A673 (cell line): ENCODE results near the gene SLC15A1.

Experiments
- EZH2 ChIP-seq: fragments of 200-600 bp; sonication (generic); IDR thresholded peaks from 2 replicates; pipeline ENCODE4 v1.6.1; 2017; ENCODE audit warnings: borderline replicate concordance, low read depth, mild to moderate bottlenecking, mixed read lengths, antibody characterized with exemption, low read length; ENCODE audit not compliant: poor library complexity, severe bottlenecking
- TF ChIP-seq, protein P1 (sequence below): fragments of 300-800, 200-600 bp; sonication (generic); conservative IDR thresholded peaks from 2 replicates; pipeline ENCODE4 v1.5.1; 2017; ENCODE audit warnings: low read depth, mild to moderate bottlenecking, antibody characterized with exemption, low read length, moderate library complexity, mixed read lengths

DNA sequence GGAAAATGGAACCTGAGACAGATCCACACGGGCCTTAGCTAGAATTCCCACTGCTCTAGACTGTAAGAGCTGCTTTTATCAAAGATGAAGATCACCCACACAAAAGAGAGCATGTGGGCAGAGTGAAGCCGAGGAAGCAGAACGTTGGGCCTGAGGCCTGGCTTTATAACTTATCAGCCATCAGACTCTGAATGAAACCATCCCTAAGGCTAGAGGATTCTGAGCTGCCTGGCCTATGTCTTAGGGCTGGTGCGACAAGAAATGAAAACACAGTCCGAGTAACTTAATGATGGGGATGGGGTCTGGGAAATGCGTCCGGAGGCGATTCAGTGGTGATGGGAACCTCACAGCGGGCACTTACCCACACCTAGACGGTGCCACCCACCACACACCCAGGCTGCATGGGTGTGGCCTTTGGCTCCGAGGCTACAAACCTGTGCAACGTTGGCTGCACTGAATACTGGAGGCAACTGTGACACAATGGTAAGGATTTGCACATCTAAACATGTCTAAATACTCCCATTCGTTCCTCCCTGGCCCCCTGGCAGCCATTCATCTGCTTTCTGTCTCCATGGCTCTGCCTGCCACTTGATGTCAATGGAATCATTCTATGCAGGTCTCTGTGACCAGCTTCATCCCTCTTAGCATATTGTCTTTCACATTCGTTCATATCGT is 62.0 kb downstream of the SLC15A1 start:
- TF ChIP-seq, protein P1, sequence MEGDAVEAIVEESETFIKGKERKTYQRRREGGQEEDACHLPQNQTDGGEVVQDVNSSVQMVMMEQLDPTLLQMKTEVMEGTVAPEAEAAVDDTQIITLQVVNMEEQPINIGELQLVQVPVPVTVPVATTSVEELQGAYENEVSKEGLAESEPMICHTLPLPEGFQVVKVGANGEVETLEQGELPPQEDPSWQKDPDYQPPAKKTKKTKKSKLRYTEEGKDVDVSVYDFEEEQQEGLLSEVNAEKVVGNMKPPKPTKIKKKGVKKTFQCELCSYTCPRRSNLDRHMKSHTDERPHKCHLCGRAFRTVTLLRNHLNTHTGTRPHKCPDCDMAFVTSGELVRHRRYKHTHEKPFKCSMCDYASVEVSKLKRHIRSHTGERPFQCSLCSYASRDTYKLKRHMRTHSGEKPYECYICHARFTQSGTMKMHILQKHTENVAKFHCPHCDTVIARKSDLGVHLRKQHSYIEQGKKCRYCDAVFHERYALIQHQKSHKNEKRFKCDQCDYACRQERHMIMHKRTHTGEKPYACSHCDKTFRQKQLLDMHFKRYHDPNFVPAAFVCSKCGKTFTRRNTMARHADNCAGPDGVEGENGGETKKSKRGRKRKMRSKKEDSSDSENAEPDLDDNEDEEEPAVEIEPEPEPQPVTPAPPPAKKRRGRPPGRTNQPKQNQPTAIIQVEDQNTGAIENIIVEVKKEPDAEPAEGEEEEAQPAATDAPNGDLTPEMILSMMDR = no peak
- TF ChIP-seq EZH2 = no peak
